Neural cell (in vitro differentiated cells): ENCODE results near the gene ARHGAP10. TPM values are rescaled to one million over a fixed set of nuclear protein-coding genes. Genes with fewer than 3 reads are reported as not detected.

Experiments used
- H2AFZ ChIP-seq: fragments of 200-600, 300-800 bp; sonication (generic), shearing (Covaris generic); 2 replicates; pipeline ENCODE4 v1.6.0; 2014; ENCODE audit warnings: low read depth, mild to moderate bottlenecking, antibody characterized with exemption, low read length, moderate library complexity
- H3F3A ChIP-seq: fragments of 200-600 bp; shearing (Covaris generic); 2 replicates; pipeline ENCODE4 v1.6.1; 2016; ENCODE audit warnings: mild to moderate bottlenecking, moderate library complexity, mixed read lengths, antibody characterized with exemption, low read length; ENCODE audit not compliant: insufficient read depth, poor library complexity, severe bottlenecking
- H3K27ac ChIP-seq: fragments of 200-600, 300-800 bp; sonication (generic), shearing (Covaris generic); 2 replicates; pipeline ENCODE4 v1.5.1; 2014; ENCODE audit warnings: mild to moderate bottlenecking, low read length, moderate library complexity
- H3K27me3 ChIP-seq: fragments of 300-800, 200-600 bp; sonication (generic), shearing (Covaris generic); 2 replicates; pipeline ENCODE4 v1.6.0; 2014; ENCODE audit warnings: mild to moderate bottlenecking, low read depth, low read length, moderate library complexity; ENCODE audit not compliant: insufficient read depth
- H3K36me3 ChIP-seq: fragments of 300-800, 200-600 bp; sonication (generic), shearing (Covaris generic); 2 replicates; pipeline ENCODE4 v1.5.1; 2014; ENCODE audit warnings: mild to moderate bottlenecking, antibody characterized with exemption, low read length, moderate library complexity; ENCODE audit not compliant: insufficient read depth
- H3K4me2 ChIP-seq: fragments of 300-800, 200-600 bp; sonication (generic), shearing (Covaris generic); 2 replicates; pipeline ENCODE4 v1.6.0; 2014; ENCODE audit warnings: mild to moderate bottlenecking, low read length
- H3K4me3 ChIP-seq: fragments of 300-800, 200-600 bp; sonication (generic), shearing (Covaris generic); 2 replicates; pipeline ENCODE4 v1.5.1; 2014; ENCODE audit warnings: mild to moderate bottlenecking, low read length, moderate library complexity
- H3K79me2 ChIP-seq: fragments of 200-600 bp; shearing (Covaris generic); replicated peaks from 2 replicates; pipeline ENCODE4 v1.6.0; 2014; ENCODE audit warnings: mild to moderate bottlenecking, low read length, moderate library complexity; ENCODE audit not compliant: insufficient read depth
- H3K9ac ChIP-seq: fragments of 300-800, 200-600 bp; sonication (generic), shearing (Covaris generic); 2 replicates; pipeline ENCODE4 v1.6.1; 2016; ENCODE audit warnings: mild to moderate bottlenecking, low read length, mixed read lengths
- H3K9me2 ChIP-seq: fragments of 200-600 bp; shearing (Covaris generic); 2 replicates; pipeline ENCODE4 v1.6.1; 2016; ENCODE audit warnings: mild to moderate bottlenecking, low read length, mixed read lengths; ENCODE audit not compliant: insufficient read depth
- H3K9me3 ChIP-seq: fragments of 200-600, 300-800 bp; sonication (generic), shearing (Covaris generic); 2 replicates; pipeline ENCODE4 v1.6.1; 2016; ENCODE audit warnings: mild to moderate bottlenecking, mixed run types, low read length, moderate library complexity, mixed read lengths
- H4K20me1 ChIP-seq: fragments of 200-600 bp; shearing (Covaris generic); 2 replicates; pipeline ENCODE4 v1.6.1; 2016; ENCODE audit warnings: mild to moderate bottlenecking, mixed run types; ENCODE audit not compliant: insufficient read depth
- CTCF ChIP-seq: fragments of 450-650 bp; IDR thresholded peaks from 2 replicates; pipeline ENCODE4 v1.5.1; 2014; ENCODE audit warnings: antibody characterized with exemption, mild to moderate bottlenecking, moderate library complexity; ENCODE audit not compliant: poor library complexity, severe bottlenecking
- EP300 ChIP-seq: fragments of 450-650 bp; conservative IDR thresholded peaks from 2 replicates; pipeline ENCODE4 v1.6.1; 2014; ENCODE audit warnings: antibody characterized with exemption, mild to moderate bottlenecking, moderate library complexity; ENCODE audit not compliant: poor library complexity, severe bottlenecking
- EZH2 ChIP-seq: fragments of 200-600, 300-800 bp; shearing (Covaris generic), sonication (generic); IDR thresholded peaks from 2 replicates; pipeline ENCODE4 v1.6.1; 2014; ENCODE audit warnings: antibody characterized with exemption, low read length, borderline replicate concordance, mild to moderate bottlenecking; ENCODE audit not compliant: insufficient read depth, poor library complexity, severe bottlenecking
- MXI1 ChIP-seq: fragments of 450-650 bp; conservative IDR thresholded peaks from 2 replicates; pipeline ENCODE4 v1.6.1; 2014; ENCODE audit warnings: antibody characterized with exemption, mild to moderate bottlenecking; ENCODE audit not compliant: poor library complexity, severe bottlenecking
- POLR2AphosphoS5 ChIP-seq: IDR thresholded peaks from 2 replicates; pipeline ENCODE4 v1.6.1; 2012
- RAD21 ChIP-seq: fragments of 450-650 bp; conservative IDR thresholded peaks from 2 replicates; pipeline ENCODE4 v1.6.1; 2014; ENCODE audit warnings: antibody characterized with exemption, mild to moderate bottlenecking, moderate library complexity
- REST ChIP-seq: IDR thresholded peaks from 2 replicates; pipeline ENCODE4 v1.6.1; 2012; ENCODE audit warnings: borderline replicate concordance
- SMC3 ChIP-seq: fragments of 450-650 bp; conservative IDR thresholded peaks from 2 replicates; pipeline ENCODE4 v1.6.1; 2014; ENCODE audit warnings: antibody characterized with exemption, mild to moderate bottlenecking, moderate library complexity; ENCODE audit not compliant: poor library complexity
- TAF1 ChIP-seq: IDR thresholded peaks from 2 replicates; pipeline ENCODE4 v1.6.1; 2012; ENCODE audit warnings: low read depth
- polyA plus RNA-seq: library from polyadenylated mRNA; depleted of rRNA; stranded (reverse); fragments of >200 nt; gene quantifications from 2 replicates; pipeline ENCODE4 v1.2.3, GENCODE V29; 2014

ARHGAP10 gene
- polyA plus RNA-seq, 1 donor from 2014 or later = 1.2 TPM

- Histone ChIP-seq H3K9me3 (no peaks in the 10 kb centered on the region), H3K36me3 (no peaks in the 10 kb centered on the region), H3K27me3 (no peaks in the 10 kb centered on the region), H3K9ac (no peak overlapping the region), H3K79me2 (no peaks in the 10 kb centered on the region), H3F3A (no peaks in the 10 kb centered on the region), H3K27ac (no peak overlapping the region), H3K4me2 (no peak overlapping the region), H3K4me3 (no peak overlapping the region), H2AFZ (no peak overlapping the region), H4K20me1 (no peaks in the 10 kb centered on the region), H3K9me2 (no peaks in the 10 kb centered on the region)
- TF ChIP-seq REST = no peak
- TF ChIP-seq POLR2AphosphoS5 = no peak
- no peak for TF ChIP-seq EZH2
- TF ChIP-seq SMC3 = no peak
- no peak for TF ChIP-seq MXI1
- TF ChIP-seq RAD21 = no peak
- TF ChIP-seq TAF1 = no peak
- TF ChIP-seq CTCF = no peak
- TF ChIP-seq EP300 = no peak
These were observed 206.6 kb downstream of the ARHGAP10 start for GRCh38 chr4:147938496-147938895.

- no peaks in the 10 kb centered on the region for H3F3A ChIP-seq
- no peaks in the 10 kb centered on the region for H3K9me3 ChIP-seq
- H3K9me2 ChIP-seq = no peaks in the 10 kb centered on the region
- no peaks in the 10 kb centered on the region for H3K36me3 ChIP-seq
- no peaks in the 10 kb centered on the region for H3K79me2 ChIP-seq
- H3K27me3 ChIP-seq = no peaks in the 10 kb centered on the region
- no peaks in the 10 kb centered on the region for H4K20me1 ChIP-seq
- H3K9ac ChIP-seq = no peak overlapping the region
- no peak overlapping the region for H3K4me2 ChIP-seq
- no peak overlapping the region for H3K27ac ChIP-seq
- TF ChIP-seq EZH2 (no peak), SMC3 (no peak), TAF1 (no peak), MXI1 (no peak), REST (no peak), EP300 (no peak), RAD21 (no peak), POLR2AphosphoS5 (no peak), CTCF (no peak)
- no peak overlapping the region for H2AFZ ChIP-seq
- H3K4me3 ChIP-seq = no peak overlapping the region
These were observed 208.3 kb downstream of the ARHGAP10 start for GRCh38 chr4:147940171-147940570.
